ENCODE measurements around the gene ZEB1.
"Not testable (repeated sequence)": the region's sequence is repeated elsewhere in the genome, so short reads cannot be mapped to it uniquely, and the experiment has no call there.

DNA sequence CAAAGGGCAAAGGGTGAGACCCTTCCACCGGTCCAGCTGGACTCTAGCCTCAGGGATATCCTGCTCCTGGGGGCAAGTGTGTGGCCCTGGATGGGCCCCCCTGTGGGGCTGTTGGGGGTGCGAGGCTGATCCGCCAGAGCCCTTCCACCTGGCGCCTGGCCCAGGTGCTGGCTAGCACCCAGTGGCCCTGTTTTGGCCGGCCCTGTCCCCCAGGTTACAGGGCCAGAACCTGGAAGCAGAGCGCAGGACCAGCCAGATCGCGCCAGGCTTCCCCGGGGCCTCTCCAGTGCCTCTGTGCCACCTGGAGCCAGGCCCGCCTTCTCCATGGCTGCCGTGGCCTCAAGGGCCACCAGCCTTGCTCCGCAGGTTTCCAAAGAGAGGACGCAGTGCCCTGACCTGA, 45.2 kb downstream of the ZEB1 start:
- not testable (repeated sequence) for TF ChIP-seq MECOM (CRISPR knock-in tag; IDR thresholded peaks at IDR 0.05); SOX6 (IDR thresholded peaks at IDR 0.05); PHF20 (IDR thresholded peaks at IDR 0.05; ENCODE audit: partially characterized antibody); GTF2F1 (IDR thresholded peaks at IDR 0.05; ENCODE audit: low read depth, low read length); KDM2B (CRISPR knock-in tag; IDR thresholded peaks at IDR 0.05); ETV6 (IDR thresholded peaks at IDR 0.05; ENCODE audit: borderline replicate concordance in 1 of 2, low read depth in 2 of 2, low read length in 1 of 2); ETV6 (CRISPR knock-in tag; IDR thresholded peaks at IDR 0.05; ENCODE audit: borderline replicate concordance); HDAC6 (IDR thresholded peaks at IDR 0.05; ENCODE audit: low read depth, low read length); ZBTB8A (IDR thresholded peaks at IDR 0.05; ENCODE audit: partially characterized antibody); ZZZ3 (IDR thresholded peaks at IDR 0.05)
- TF ChIP-seq, protein P1, sequence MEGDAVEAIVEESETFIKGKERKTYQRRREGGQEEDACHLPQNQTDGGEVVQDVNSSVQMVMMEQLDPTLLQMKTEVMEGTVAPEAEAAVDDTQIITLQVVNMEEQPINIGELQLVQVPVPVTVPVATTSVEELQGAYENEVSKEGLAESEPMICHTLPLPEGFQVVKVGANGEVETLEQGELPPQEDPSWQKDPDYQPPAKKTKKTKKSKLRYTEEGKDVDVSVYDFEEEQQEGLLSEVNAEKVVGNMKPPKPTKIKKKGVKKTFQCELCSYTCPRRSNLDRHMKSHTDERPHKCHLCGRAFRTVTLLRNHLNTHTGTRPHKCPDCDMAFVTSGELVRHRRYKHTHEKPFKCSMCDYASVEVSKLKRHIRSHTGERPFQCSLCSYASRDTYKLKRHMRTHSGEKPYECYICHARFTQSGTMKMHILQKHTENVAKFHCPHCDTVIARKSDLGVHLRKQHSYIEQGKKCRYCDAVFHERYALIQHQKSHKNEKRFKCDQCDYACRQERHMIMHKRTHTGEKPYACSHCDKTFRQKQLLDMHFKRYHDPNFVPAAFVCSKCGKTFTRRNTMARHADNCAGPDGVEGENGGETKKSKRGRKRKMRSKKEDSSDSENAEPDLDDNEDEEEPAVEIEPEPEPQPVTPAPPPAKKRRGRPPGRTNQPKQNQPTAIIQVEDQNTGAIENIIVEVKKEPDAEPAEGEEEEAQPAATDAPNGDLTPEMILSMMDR (IDR thresholded peaks at IDR 0.05 in 2 of 3, conservative IDR thresholded peaks at IDR 0.05 in 1 of 3; ENCODE audit: insufficient read depth in 2 of 3, low read depth in 1 of 3, low read length in 3 of 3), result not testable (repeated sequence)
- TF ChIP-seq, protein P2, sequence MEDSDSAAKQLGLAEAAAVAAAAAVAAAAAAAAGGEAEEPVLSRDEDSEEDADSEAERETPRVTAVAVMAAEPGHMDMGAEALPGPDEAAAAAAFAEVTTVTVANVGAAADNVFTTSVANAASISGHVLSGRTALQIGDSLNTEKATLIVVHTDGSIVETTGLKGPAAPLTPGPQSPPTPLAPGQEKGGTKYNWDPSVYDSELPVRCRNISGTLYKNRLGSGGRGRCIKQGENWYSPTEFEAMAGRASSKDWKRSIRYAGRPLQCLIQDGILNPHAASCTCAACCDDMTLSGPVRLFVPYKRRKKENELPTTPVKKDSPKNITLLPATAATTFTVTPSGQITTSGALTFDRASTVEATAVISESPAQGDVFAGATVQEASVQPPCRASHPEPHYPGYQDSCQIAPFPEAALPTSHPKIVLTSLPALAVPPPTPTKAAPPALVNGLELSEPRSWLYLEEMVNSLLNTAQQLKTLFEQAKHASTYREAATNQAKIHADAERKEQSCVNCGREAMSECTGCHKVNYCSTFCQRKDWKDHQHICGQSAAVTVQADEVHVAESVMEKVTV (CRISPR knock-in tag; IDR thresholded peaks at IDR 0.05), result not testable (repeated sequence)
